ENCODE measurements around the gene SPACA6. TPM values are rescaled to one million over a fixed set of nuclear protein-coding genes. Genes with fewer than 3 reads are reported as not detected.

SPACA6 gene
- total and polyA plus RNA-seq, 2 of the 8 experiments (the other 6 are each of a cell fraction or from before 2014, with no cell fraction given) = 7.1 to 7.5 TPM

DNA sequence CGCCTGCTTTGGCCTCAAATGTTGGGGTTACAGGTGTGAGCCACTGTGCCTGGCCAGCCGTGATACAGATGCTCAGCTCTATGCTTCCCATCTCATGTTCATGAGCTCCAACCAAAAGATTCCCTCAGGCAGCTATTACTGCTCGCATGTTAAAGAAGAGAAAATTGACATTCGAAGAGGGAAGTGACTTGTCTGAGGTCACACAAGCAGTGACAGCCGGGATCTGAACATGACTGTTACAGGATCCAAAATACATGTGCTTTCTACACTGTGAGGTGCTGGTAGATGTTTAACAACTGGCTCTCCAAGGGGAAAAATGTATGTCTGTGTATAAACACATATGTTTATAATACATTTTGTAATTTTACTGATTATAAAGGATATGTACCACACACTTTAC, 47.2 kb downstream of the SPACA6 start:
- H3K23me2 ChIP-seq (ENCODE audit: low read depth, low read length) = no peaks in the 10 kb centered on the region
- H2AFZ ChIP-seq (ENCODE audit: low read length) = no peak overlapping the region
- H3K18ac ChIP-seq (ENCODE audit: extremely low read depth, low read length) = no peak overlapping the region
- H4K5ac ChIP-seq (ENCODE audit: insufficient read length, low read depth, low read length) = no peak overlapping the region
- no peak overlapping the region for H3K14ac ChIP-seq (ENCODE audit: insufficient read length)
- no peak overlapping the region for H2BK5ac ChIP-seq (ENCODE audit: low read depth, low read length)
- no peak overlapping the region for H2BK12ac ChIP-seq (ENCODE audit: low read depth, low read length)
- no peak overlapping the region for H3K4me2 ChIP-seq (ENCODE audit: insufficient read depth in 1 of 2, low read depth in 2 of 2, low read length in 2 of 2)
- DNase-seq (ENCODE audit: low read depth in 1 of 2, low spot score in 2 of 2) (no peak), FAIRE-seq (no peak)
- no peak overlapping the region for H2BK120ac ChIP-seq (replicated peaks; ENCODE audit: low read depth, low read length)
- no peak overlapping the region for H3K27ac ChIP-seq (ENCODE audit: low read depth, low read length)
- no peak overlapping the region for H2AK5ac ChIP-seq (ENCODE audit: low read depth, low read length)
- 95% methylated on average over 5 of the region's 5 CpGs; no CpG with 5 or more reads in 1 of the 2 experiments for WGBS, 2 experiments (ENCODE audit: extremely low coverage in 1 of 2, insufficient coverage in 1 of 2, insufficient read length in 1 of 2, insufficient replicate concordance in 2 of 2, low coverage in 1 of 2, low lambda C conversion rate in 2 of 2, missing lambda C conversion rate in 1 of 2)
- no peak overlapping the region for H4K8ac ChIP-seq (ENCODE audit: extremely low read depth, insufficient read depth, low read length)
- H3K27me3 ChIP-seq (replicated peaks in 1 of 4; ENCODE audit: control insufficient read depth in 3 of 4, extremely low read depth in 1 of 4, insufficient read depth in 3 of 4, low read length in 3 of 4) = no peaks in the 10 kb centered on the region
- H2BK20ac ChIP-seq (ENCODE audit: low read length) = no peak overlapping the region
- CTCF ChIA-PET (ENCODE audit: partially characterized antibody) = interaction anchor here (0.6 to 1.0 kb wide), 3 partner anchors 77 to 1980 kb away, joined by 3 read pairs; no protein-coding TSS in a partner anchor
- no peaks in the 10 kb centered on the region for H3K79me1 ChIP-seq (ENCODE audit: low read depth, low read length)
- no peaks in the 10 kb centered on the region for H3K79me2 ChIP-seq (ENCODE audit: control insufficient read depth in 1 of 2, insufficient read depth in 2 of 2, low read length in 2 of 2)
- no peaks in the 10 kb centered on the region for H4K20me1 ChIP-seq (replicated peaks in 1 of 2; ENCODE audit: control insufficient read depth in 1 of 2, insufficient read depth in 2 of 2, low read length in 2 of 2)
- H3K36me3 ChIP-seq (ENCODE audit: control insufficient read depth in 2 of 4, insufficient read depth in 4 of 4, low read length in 3 of 4) = no peaks in the 10 kb centered on the region
- H2BK15ac ChIP-seq (ENCODE audit: low read length) = no peak overlapping the region
- H3K4me3 ChIP-seq (ENCODE audit: extremely low read depth in 1 of 4, insufficient read depth in 2 of 4, low read depth in 3 of 4, low read length in 4 of 4) = no peak overlapping the region
- no peak for TF ChIP-seq FOSL1 (IDR thresholded peaks at IDR 0.05; ENCODE audit: insufficient read depth, low read depth, low read length)
- TF ChIP-seq SP1 (IDR thresholded peaks at IDR 0.05; ENCODE audit: low read depth, low read length) = no peak
- POLR2A ChIA-PET (ENCODE audit: partially characterized antibody) = interaction anchor here (0.6 kb wide), 1 partner anchor 368 kb away, joined by 3 read pairs; no protein-coding TSS in a partner anchor
- H3K23ac ChIP-seq (ENCODE audit: insufficient read length) = no peak overlapping the region
- no peaks in the 10 kb centered on the region for H3K9me3 ChIP-seq (ENCODE audit: insufficient read depth in 2 of 2, low read depth in 1 of 2, low read length in 1 of 2)
- H3K56ac ChIP-seq (replicated peaks; ENCODE audit: insufficient read length, low read depth, low read length) = no peak overlapping the region
- H3K4ac ChIP-seq (replicated peaks; ENCODE audit: insufficient read length, low read depth, low read length) = no peak overlapping the region
- no peak overlapping the region for H4K91ac ChIP-seq (replicated peaks; ENCODE audit: insufficient read length, low read length)
- H3K4me1 ChIP-seq (replicated peaks in 1 of 4; ENCODE audit: control insufficient read depth in 3 of 4, insufficient read depth in 4 of 4, low read length in 3 of 4) = no peaks in the 10 kb centered on the region
- H3K9ac ChIP-seq (replicated peaks in 1 of 4; ENCODE audit: extremely low read depth in 1 of 4, low read depth in 3 of 4, low read length in 3 of 4) = no peak overlapping the region
